ENCODE results near the gene THSD1. TPM values are rescaled to one million over a fixed set of nuclear protein-coding genes. Genes with fewer than 3 reads are reported as not detected.

Gene THSD1
- total RNA-seq, 4 donors from 2014 or later, result 1.2 to 1.9 (median 1.8) TPM

DNA sequence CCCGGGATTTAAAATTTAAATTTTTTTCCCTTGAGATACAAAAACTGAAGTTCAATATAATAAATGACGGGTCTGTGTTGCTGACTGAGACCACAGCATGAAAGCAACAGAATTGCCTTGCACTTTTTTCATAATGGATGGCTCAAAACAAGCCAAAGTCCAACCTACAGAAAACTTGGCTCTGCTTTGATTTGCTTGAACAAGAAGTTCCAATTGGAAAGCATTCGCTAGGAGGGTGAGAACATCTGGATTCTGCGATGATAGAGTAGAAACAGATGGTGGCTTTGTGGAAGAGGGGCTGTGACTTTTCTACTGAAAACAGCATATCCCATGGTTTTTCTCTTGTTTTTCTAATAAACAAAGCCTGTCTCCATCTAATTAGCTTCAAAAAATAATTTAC is 46.4 kb downstream of the THSD1 start:
- Histone ChIP-seq H3K4me1 (no peaks in the 10 kb centered on the region), H3K27ac (no peak overlapping the region), H3K9me3 (no peaks in the 10 kb centered on the region), H3K4me3 (no peak overlapping the region), H3K36me3 (no peaks in the 10 kb centered on the region), H3K27me3 (no peaks in the 10 kb centered on the region)
- DNase-seq, result no peak
- in situ Hi-C loops (cut with MboI; ENCODE audit: low pct_ligation_motif_present in 1 of 4, low pct_unique_long_range_greater_than_20kb in 1 of 4, low sequenced_read_pairs in 3 of 4) (no loop called here), intact Hi-C loops (cut with DNase I; ENCODE audit: low total_unique reads) (no loop called here)
- 15 to 43% methylated on average over 4 of the region's 4 CpGs for WGBS, 2 donors (ENCODE audit: low coverage in 1 of 2)
- TF ChIP-seq POLR2AphosphoS5 (IDR thresholded peaks at IDR 0.05), result no peak
- TF ChIP-seq EP300 (IDR thresholded peaks at IDR 0.05; ENCODE audit: low read depth), result no peak
- TF ChIP-seq POLR2A (IDR thresholded peaks at IDR 0.05), result no peak
- TF ChIP-seq, protein P1, sequence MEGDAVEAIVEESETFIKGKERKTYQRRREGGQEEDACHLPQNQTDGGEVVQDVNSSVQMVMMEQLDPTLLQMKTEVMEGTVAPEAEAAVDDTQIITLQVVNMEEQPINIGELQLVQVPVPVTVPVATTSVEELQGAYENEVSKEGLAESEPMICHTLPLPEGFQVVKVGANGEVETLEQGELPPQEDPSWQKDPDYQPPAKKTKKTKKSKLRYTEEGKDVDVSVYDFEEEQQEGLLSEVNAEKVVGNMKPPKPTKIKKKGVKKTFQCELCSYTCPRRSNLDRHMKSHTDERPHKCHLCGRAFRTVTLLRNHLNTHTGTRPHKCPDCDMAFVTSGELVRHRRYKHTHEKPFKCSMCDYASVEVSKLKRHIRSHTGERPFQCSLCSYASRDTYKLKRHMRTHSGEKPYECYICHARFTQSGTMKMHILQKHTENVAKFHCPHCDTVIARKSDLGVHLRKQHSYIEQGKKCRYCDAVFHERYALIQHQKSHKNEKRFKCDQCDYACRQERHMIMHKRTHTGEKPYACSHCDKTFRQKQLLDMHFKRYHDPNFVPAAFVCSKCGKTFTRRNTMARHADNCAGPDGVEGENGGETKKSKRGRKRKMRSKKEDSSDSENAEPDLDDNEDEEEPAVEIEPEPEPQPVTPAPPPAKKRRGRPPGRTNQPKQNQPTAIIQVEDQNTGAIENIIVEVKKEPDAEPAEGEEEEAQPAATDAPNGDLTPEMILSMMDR (IDR thresholded peaks at IDR 0.05), result no peak

DNA sequence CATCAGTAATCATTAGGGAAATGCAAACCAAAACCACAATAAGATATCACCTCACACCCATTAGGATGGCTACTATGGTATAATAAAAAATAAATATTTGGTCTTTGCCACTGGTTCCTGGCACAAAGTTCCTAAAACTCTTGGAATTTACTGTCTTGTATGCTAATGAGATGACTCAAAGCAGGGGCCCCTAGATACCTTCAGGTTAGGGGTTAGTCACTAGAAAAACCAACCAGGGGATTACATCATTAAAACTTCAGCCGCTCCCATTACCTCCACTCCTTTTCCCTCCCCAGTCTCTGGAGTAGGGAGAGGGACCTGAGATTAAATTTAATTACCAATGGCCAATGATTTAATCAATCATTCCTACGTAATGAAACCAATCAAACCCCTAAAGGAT is 49.6 kb downstream of the THSD1 start:
- in situ Hi-C loops (cut with MboI; ENCODE audit: low pct_ligation_motif_present in 1 of 4, low pct_unique_long_range_greater_than_20kb in 1 of 4, low sequenced_read_pairs in 3 of 4) (no loop called here), intact Hi-C loops (cut with DNase I; ENCODE audit: low total_unique reads) (no loop called here)
- Histone ChIP-seq H3K27me3 (no peaks in the 10 kb centered on the region), H3K36me3 (no peaks in the 10 kb centered on the region), H3K4me3 (no peak overlapping the region), H3K4me1 (no peaks in the 10 kb centered on the region), H3K9me3 (no peaks in the 10 kb centered on the region), H3K27ac (no peak overlapping the region)
- DNase-seq, result no peak
- TF ChIP-seq EP300 (IDR thresholded peaks at IDR 0.05; ENCODE audit: low read depth) (no peak), POLR2A (IDR thresholded peaks at IDR 0.05) (no peak), POLR2AphosphoS5 (IDR thresholded peaks at IDR 0.05) (no peak)
- TF ChIP-seq, protein P1 (IDR thresholded peaks at IDR 0.05), result no peak
- 92% methylated on average over 2 of the region's 2 CpGs; no CpG with 5 or more reads in 1 of the 2 donors for WGBS, 2 donors (ENCODE audit: low coverage in 1 of 2)

DNA sequence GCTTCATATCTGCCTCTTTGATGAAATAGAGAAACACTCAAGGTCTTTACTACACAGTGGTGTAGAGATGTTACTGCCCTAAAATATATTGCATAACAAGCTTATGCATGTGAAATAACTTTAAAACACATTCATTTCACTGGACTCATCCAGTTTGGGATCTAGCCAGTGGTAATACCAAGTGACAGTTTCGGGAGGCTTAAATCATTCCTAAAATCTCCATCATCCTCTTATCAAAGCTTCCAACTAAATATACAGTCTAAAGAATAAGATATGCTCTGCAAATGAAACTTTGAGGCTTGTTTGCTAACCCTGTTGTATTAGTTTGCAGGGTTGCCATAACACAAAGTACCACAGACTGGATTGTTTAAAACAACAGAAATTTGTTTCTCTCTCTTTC is 52.8 kb downstream of the THSD1 start:
- Histone ChIP-seq H3K36me3 (no peaks in the 10 kb centered on the region), H3K4me1 (no peaks in the 10 kb centered on the region), H3K4me3 (no peak overlapping the region), H3K9me3 (no peaks in the 10 kb centered on the region), H3K27me3 (no peaks in the 10 kb centered on the region), H3K27ac (no peak overlapping the region)
- TF ChIP-seq EP300 (IDR thresholded peaks at IDR 0.05; ENCODE audit: low read depth), result no peak
- TF ChIP-seq POLR2A (IDR thresholded peaks at IDR 0.05), result no peak
- TF ChIP-seq, protein P1 (IDR thresholded peaks at IDR 0.05), result no peak
- no peak for TF ChIP-seq POLR2AphosphoS5 (IDR thresholded peaks at IDR 0.05)
- in situ Hi-C loops (cut with MboI; ENCODE audit: low pct_ligation_motif_present in 1 of 4, low pct_unique_long_range_greater_than_20kb in 1 of 4, low sequenced_read_pairs in 3 of 4), result no loop called here
- intact Hi-C loops (cut with DNase I; ENCODE audit: low total_unique reads), result no loop called here
- 53 to 55% methylated on average over 1 of the region's 1 CpG for WGBS, 2 donors (ENCODE audit: low coverage in 1 of 2)
- no peak for DNase-seq

DNA sequence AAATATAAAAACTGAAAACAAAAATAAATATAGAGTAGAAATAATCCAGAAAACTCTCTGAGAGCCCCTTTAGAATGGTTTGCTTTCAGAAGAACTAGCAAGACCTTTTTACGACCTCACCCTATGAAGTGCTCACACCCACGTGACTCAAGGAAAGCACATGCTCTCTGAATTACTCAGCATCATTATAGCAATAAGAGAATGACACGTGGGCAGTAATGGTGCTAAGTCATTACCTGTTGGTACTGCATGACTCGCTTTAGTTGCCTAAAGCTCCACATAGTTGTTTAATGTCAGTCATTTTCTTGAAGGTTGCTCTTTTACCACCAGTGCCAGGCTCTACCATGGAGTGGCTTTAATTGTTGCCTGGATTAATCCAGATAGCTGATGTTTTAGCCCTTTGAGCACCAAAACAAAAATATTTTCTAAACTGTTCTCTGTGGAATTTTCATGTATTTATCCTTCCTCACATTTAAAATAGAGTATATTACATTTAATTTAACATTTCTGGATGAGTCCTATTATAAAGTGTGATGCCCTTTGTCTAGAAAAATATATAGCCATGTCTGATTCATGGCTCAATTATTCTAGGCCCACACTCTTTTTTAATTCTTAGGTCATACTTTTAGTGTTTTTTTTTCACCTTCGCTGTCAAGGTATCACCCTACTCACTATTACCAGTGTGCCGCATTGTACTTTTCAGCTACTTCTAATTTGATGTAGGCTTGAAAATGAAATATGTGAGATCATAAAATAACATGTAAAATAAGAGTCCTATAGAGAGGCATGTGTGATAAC is 56.8 kb downstream of the THSD1 start:
- no peaks in the 10 kb centered on the region for H3K36me3 ChIP-seq
- no peaks in the 10 kb centered on the region for H3K4me1 ChIP-seq
- no peaks in the 10 kb centered on the region for H3K9me3 ChIP-seq
- H3K4me3 ChIP-seq, result no peak overlapping the region
- no peak for TF ChIP-seq POLR2AphosphoS5 (IDR thresholded peaks at IDR 0.05)
- TF ChIP-seq EP300 (IDR thresholded peaks at IDR 0.05; ENCODE audit: low read depth), result no peak
- TF ChIP-seq POLR2A (IDR thresholded peaks at IDR 0.05), result no peak
- TF ChIP-seq, protein P1 (IDR thresholded peaks at IDR 0.05), result no peak
- no peaks in the 10 kb centered on the region for H3K27me3 ChIP-seq
- H3K27ac ChIP-seq, result no peak overlapping the region
- intact Hi-C loops (cut with DNase I; ENCODE audit: low total_unique reads), result no loop called here
- in situ Hi-C loops (cut with MboI; ENCODE audit: low pct_ligation_motif_present in 1 of 4, low pct_unique_long_range_greater_than_20kb in 1 of 4, low sequenced_read_pairs in 3 of 4), result no loop called here
- WGBS, 2 donors (ENCODE audit: low coverage in 1 of 2), result 53 to 73% methylated on average over 4 to 6 of the region's 6 CpGs
- DNase-seq, result no peak
